BE2C (cell line): Measurements from ENCODE around the gene TPCN2. TPM values are rescaled to one million over a fixed set of nuclear protein-coding genes. Genes with fewer than 3 reads are reported as not detected.
"Not testable (repeated sequence)": the region's sequence is repeated elsewhere in the genome, so short reads cannot be mapped to it uniquely, and the experiment has no call there.

Experiments
- DNase-seq: peaks from one replicate; pipeline ENCODE4 v3.0.0-alpha.2; 2020
- H3K27me3 ChIP-seq: fragments of 250-450 bp; sonication (Bioruptor Pico); 2 replicates; pipeline ENCODE4 v1.5.1; 2020; ENCODE audit warnings: mild to moderate bottlenecking
- H3K36me3 ChIP-seq: fragments of 250-450 bp; sonication (Bioruptor Pico); 2 replicates; pipeline ENCODE4 v1.5.1; 2020; ENCODE audit warnings: mild to moderate bottlenecking
- H3K4me1 ChIP-seq: fragments of 250-450 bp; sonication (Bioruptor Pico); 2 replicates; pipeline ENCODE4 v1.5.1; 2020
- H3K4me3 ChIP-seq: 2 replicates; pipeline ENCODE4 v1.5.1; 2011; ENCODE audit warnings: low read depth, low read length
- H3K9me3 ChIP-seq: fragments of 250-450 bp; sonication (Bioruptor Pico); 2 replicates; pipeline ENCODE4 v1.5.1; 2020
- polyA plus RNA-seq: library from polyadenylated mRNA; unstranded; fragments of >200 nt; gene quantifications from one replicate; pipeline ENCODE4 v1.2.1, GENCODE V29; 2012; ENCODE audit warnings: low read depth, missing spikeins; ENCODE audit not compliant: insufficient read length, insufficient read depth
- TF ChIP-seq, protein P1 (sequence below): IDR thresholded peaks from 2 replicates; pipeline ENCODE4 v1.5.1; 2012; ENCODE audit warnings: mild to moderate bottlenecking, low read depth, low read length

TPCN2 gene
- polyA plus RNA-seq = 17.3 TPM

DNA sequence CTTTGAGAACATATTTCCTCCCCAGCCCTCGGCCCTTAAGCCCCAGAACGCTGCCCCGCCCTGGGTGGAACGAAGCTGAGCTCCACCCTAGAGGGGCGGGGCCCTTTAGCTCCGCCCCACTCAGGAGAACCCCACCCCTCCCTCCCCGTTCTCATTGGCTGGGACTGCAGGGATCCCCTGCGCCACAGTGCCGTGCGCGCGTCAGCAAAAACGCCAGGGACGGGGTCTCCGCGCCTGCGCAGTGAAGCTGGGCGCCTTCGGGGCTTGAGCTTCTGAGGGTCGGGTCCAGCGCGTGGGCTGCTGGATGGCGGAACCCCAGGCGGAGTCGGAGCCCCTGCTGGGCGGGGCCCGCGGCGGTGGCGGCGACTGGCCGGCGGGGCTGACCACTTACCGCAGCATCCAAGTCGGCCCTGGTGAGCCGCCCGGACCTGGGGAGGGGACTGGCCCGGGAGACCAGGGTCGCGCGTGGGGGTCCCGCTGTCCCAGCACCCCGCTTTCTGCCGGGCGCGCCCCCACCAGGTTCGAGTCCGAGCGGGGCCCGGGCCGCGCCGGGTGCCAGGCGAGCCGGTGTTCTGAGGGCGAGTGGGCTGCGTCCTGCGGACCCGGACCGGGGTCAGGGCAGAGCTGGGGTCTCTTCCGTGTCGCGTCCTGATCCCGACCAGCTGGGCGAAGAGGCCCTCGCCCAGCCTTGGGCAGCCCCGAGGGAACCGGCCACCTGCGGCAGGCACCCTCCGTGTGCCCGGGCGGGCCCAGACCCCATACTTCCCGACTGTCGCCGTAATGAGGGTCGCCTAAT, at the start of gene TPCN2:
TPCN2 (plus strand) TSS at position 239 of the 796 bp plus-strand sequence; CDS start at position 305, 66 bp downstream.
- TF ChIP-seq, protein P1, sequence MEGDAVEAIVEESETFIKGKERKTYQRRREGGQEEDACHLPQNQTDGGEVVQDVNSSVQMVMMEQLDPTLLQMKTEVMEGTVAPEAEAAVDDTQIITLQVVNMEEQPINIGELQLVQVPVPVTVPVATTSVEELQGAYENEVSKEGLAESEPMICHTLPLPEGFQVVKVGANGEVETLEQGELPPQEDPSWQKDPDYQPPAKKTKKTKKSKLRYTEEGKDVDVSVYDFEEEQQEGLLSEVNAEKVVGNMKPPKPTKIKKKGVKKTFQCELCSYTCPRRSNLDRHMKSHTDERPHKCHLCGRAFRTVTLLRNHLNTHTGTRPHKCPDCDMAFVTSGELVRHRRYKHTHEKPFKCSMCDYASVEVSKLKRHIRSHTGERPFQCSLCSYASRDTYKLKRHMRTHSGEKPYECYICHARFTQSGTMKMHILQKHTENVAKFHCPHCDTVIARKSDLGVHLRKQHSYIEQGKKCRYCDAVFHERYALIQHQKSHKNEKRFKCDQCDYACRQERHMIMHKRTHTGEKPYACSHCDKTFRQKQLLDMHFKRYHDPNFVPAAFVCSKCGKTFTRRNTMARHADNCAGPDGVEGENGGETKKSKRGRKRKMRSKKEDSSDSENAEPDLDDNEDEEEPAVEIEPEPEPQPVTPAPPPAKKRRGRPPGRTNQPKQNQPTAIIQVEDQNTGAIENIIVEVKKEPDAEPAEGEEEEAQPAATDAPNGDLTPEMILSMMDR = no peak
- no peaks in the 10 kb centered on the region for H3K9me3 ChIP-seq
- H3K4me1 ChIP-seq = peaks cover 8% of the 10 kb centered on the region
- peak; percentile 99 for DNase-seq
- no peaks in the 10 kb centered on the region for H3K27me3 ChIP-seq
- H3K4me3 ChIP-seq = peak within 1 kb of the TSS; percentile 80
- no peaks in the 10 kb centered on the region for H3K36me3 ChIP-seq

DNA sequence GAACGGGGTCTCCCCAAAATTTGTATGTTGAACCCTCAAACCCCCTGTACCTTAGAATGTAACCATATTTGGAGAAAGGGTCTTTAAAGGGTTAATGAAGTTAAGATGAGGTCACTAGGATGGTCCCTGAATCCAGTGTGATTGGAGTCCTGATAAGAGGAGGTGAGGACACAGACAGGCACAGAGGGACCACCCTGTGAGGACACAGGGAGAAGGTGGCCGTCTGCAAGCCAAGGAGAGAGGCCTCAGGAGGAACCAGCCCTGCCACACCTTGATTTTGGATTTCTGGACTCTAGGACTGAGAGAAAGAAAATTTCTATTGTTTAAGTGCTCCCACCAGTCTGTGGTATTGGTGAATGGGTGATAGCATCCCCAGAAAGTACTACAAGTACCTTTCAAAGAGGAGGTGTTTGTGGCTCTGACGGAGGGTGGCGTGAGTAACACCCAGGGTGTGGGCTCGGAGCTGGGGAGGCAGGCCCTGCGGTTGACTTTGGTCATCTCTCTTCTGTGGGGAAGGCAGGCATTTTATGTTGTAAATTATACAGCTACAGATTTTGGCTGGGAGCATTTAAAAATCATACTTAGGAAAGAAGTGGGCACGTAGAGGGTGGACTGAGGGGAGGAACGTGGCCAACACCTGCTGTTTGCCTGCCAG, 49.5 kb upstream of the TPCN2 start:
- TF ChIP-seq, protein P1 = no peak
- DNase-seq = no peak
- peaks cover 15% of the 10 kb centered on the region for H3K4me1 ChIP-seq
- H3K4me3 ChIP-seq = no peak overlapping the region
- H3K9me3 ChIP-seq = no peaks in the 10 kb centered on the region
- no peaks in the 10 kb centered on the region for H3K36me3 ChIP-seq
- H3K27me3 ChIP-seq = no peaks in the 10 kb centered on the region

GRCh38 chr11:68999748-69000355, 48.9 kb upstream of the TPCN2 start:
- not testable (repeated sequence) for H3K36me3 ChIP-seq, DNase-seq, H3K4me3 ChIP-seq, H3K9me3 ChIP-seq, H3K27me3 ChIP-seq
- peaks cover 15% of the 10 kb centered on the region for H3K4me1 ChIP-seq

- H3K27me3 ChIP-seq = no peaks in the 10 kb centered on the region
- H3K4me1 ChIP-seq = peaks cover 15% of the 10 kb centered on the region
- TF ChIP-seq, protein P1 = no peak
- no peak overlapping the region for H3K4me3 ChIP-seq
- H3K9me3 ChIP-seq = no peaks in the 10 kb centered on the region
- no peak for DNase-seq
- H3K36me3 ChIP-seq = no peaks in the 10 kb centered on the region
Measured at GRCh38 chr11:69000391-69000790, 48.3 kb upstream of the TPCN2 start.

GRCh38 chr11:69000831-69001242, 47.9 kb upstream of the TPCN2 start:
- H3K27me3 ChIP-seq = no peaks in the 10 kb centered on the region
- DNase-seq = no peak
- no peak overlapping the region for H3K4me3 ChIP-seq
- TF ChIP-seq, protein P1 = peak; percentile 58
- H3K4me1 ChIP-seq = peaks cover 15% of the 10 kb centered on the region
- no peaks in the 10 kb centered on the region for H3K9me3 ChIP-seq
- H3K36me3 ChIP-seq = no peaks in the 10 kb centered on the region

GRCh38 chr11:69001243-69002081, 47.3 kb upstream of the TPCN2 start:
- Histone ChIP-seq H3K36me3 (no peaks in the 10 kb centered on the region), H3K4me3 (no peak overlapping the region), H3K27me3 (no peaks in the 10 kb centered on the region), H3K4me1 (peaks cover 15% of the 10 kb centered on the region), H3K9me3 (no peaks in the 10 kb centered on the region)
- no peak for DNase-seq
- TF ChIP-seq, protein P1 = no peak
